K562 (cell line): ENCODE measurements around the gene LPIN3.

Source experiments
- NR4A1 ChIP-seq, 2 experiments: fragments of 250-450 bp in 1 of 2; fragments of 450-650 bp in 1 of 2; sonication (Bioruptor Pico) in 1 of 2; IDR thresholded peaks; 2 replicates each; pipeline versions ENCODE4 v1.4.0 to v1.6.1; 2016 to 2020; ENCODE audit warnings: mild to moderate bottlenecking in 2 of 2, missing compliant biosample characterization in 1 of 2, missing genetic modification characterization in 1 of 2, moderate library complexity in 1 of 2
- SP1 ChIP-seq: sonication (generic); formaldehyde crosslinking; IDR thresholded peaks from 2 replicates; pipeline ENCODE4 v1.8.1; 2022; ENCODE audit warnings: mild to moderate bottlenecking, missing genetic modification reagents

DNA sequence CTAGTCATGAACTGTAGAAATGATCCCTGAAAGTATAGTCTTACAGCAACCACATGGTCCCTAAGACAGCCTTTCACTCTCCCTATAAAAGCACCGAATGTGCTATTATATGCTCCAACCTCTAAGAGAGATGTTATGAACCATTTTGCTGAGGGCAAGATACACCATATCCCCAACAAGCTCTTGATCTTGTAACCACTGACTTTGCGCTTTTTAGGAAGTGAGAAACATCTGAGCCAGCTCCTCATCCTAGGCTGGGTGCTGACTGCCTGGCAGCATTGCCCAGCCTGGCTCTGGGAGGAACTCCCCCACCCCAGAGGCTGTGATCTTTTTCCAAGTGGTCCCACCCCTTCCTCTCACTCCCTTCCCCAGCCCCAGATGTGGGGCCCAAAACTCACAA is 29.1 kb downstream of the LPIN3 start:
- TF ChIP-seq SP1 (CRISPR knock-in tag) (no peak), NR4A1 (CRISPR knock-in tag; IDR thresholded peaks at IDR 0.05) (no peak), NR4A1 (tag; IDR thresholded peaks at IDR 0.05) (no peak)
